A172 (cell line): ENCODE results near the gene STRN3. TPM values are rescaled to one million over a fixed set of nuclear protein-coding genes. Genes with fewer than 3 reads are reported as not detected.
A peak's percentile ranks its signal among the peaks of the same experiment; 100 is the strongest.
"Not testable (repeated sequence)": the region's sequence is repeated elsewhere in the genome, so short reads cannot be mapped to it uniquely, and the experiment has no call there.

Source experiments
- DNase-seq: peaks from one replicate; pipeline ENCODE4 v3.0.0-alpha.2; 2015; ENCODE audit warnings: low spot score
- total RNA-seq: library from RNA; depleted of rRNA; stranded (reverse); fragments of >200 nt; shearing (Covaris generic); gene quantifications from 2 replicates; pipeline ENCODE4 v1.2.3, GENCODE V29; 2014

Gene STRN3
- total RNA-seq, 1 experiment from 2014 or later, result 34.0 TPM

- DNase-seq, result no peak
Observed at GRCh38 chr14:31000629-31001338, 25.4 kb downstream of the STRN3 start.

DNA sequence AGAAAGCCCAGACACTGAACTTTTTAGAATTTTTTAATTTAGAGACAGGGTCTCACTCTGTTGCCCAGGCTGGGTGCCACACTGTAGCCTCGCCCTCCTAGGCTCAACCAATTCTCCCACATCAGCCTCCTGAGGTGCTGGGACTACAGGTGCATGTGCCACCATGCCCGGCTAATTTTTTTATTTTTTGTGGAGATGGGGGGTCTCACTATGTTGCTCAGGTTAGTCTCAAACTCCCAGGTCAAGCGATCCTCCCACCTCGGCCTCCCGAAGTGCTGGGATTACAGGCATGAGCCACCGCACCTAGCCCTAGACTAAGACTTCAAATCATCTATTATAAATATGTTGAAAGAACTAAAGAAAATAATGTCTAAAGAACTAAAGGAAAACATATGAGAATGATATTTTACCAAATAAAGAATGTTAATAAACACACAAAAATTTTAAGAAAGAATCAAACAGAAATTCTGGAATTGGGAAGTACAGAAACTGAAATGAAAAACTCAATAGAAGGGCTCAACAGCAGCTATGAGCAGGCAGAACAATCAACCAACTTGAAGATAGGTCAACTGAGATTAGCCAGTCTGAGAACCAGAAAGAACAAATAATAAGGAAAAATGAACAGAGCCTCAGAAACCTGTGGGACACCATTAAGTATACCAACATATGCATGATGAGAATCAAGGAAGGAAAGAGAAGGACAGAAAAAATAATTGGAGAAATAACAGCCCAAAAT is 27.0 kb downstream of the STRN3 start:
- DNase-seq, result no peak

DNA sequence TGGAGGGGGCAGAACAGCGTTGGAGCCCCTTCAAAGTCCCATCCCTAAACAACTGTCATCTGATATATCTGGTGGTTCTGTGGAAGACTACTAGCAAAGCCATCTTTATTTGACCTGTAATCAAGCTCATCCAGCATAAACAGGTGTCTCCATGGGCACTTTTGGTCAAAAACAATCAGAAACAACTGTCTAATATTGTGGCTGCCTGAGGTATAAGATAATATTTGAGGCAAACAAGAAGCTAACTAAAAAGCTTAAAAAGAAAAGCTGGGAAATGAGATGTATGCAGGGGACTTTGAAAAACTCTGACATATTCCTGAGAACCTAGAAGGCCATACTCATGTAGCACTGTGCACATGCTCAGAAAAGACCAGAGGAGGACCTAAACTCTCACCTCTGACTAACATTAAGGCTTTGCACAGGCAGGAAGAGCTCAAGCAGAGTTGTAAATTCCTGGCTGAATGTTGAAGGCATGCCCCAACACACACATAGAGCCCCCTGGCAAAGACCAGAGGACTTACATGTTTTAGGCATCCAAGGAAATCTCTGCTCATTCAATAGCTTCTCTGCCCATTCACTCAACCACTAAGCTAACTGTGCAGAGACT is 28.0 kb downstream of the STRN3 start:
- no peak for DNase-seq

DNA sequence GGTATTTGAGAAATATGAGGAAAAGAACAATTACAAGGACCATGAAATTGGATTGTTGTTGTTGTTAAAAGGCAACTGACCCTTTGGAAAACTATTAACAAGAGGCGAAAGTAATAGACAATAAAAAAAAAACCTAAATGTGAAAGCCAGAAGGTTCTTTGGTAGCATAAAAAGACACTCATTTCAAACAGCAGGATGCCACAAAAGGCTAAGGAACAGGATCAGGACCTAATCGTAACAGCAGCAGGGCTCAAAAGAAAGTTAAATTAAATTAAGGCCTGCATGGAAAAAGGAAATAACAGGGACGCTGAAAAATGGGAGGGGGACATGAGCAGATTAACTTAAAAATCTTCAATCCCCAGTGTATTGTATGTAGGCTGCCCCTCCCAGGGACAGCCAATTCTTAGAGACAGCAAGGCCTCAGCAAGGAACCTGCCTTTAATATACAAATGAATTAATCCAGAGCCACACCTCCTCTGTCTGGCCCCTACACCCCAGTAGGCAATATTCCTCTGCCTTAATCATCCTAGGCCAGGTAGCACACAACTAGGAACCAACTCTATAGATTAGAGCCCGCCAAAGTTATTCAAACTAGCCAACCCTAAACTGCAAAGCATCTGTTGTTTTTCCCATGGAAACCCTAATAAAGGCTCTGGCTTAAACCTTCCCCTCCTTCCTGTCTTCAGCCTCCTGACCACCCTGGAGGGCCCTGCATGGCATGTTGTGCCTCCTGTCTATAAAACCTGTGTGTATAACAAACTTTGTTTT is 29.1 kb downstream of the STRN3 start:
- DNase-seq, result no peak

- no peak for DNase-seq
Observed at GRCh38 chr14:30995689-30996088, 30.5 kb downstream of the STRN3 start.

GRCh38 chr14:30994681-30995620 is 31.2 kb downstream of the STRN3 start:
- DNase-seq, result peak; percentile 1

DNA sequence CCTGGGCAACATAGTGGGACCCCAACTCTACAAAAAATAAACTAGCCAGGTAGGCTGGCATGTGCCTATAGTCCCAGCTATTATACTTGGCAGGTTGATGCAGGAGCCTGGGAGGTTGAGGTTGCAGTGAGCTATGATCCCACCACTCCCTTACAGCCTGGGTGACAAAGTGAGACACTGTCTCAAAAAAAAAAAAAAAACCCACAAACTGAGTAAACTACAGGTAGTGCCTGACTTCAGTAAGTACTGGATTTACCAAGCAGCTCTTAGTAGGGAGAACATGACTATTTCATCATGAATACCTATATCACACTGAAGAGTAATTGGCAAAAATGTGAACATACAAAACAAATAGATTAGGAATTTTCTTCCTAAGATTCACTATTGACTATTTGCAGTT is 33.1 kb downstream of the STRN3 start:
- DNase-seq, result no peak

- DNase-seq, result no peak
Observed at GRCh38 chr14:30991408-30991807, 34.8 kb downstream of the STRN3 start.

DNA sequence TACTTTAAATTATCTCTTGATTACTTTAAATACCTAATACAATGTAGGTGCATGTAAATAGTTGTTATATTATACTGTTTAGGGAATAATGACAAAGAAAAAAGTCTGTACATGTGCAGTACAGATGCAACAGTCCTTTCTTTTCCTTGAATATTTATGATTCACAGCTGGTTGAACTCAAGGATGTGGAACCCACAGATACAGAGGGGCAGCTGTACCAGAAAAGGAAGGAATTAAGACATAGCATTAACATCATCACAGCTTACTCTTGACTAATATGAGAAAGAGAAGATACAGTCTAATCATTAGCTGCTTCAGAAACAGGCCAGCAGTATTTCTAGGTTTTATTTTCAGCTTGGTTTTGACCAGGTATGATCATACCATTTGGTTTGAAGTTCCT is 35.4 kb downstream of the STRN3 start:
- DNase-seq, result no peak

DNA sequence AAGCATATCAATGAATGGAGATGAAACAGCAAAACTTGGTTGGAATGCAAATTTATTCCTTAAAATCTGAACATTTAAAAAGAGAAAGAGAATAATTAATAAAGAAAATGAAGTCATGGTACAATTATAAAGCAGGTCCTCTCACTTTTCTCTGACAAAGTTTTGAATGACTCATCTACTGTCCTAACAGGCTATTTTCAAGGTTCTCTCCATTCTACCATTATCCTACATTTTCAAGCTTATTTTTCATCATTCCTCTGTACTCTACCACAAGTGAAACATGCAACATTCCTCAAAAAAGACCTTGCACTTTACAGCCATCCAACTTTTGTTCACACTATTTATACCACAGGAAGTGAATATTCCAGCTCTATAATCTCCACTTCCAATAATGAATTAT is 37.7 kb downstream of the STRN3 start:
- no peak for DNase-seq

DNA sequence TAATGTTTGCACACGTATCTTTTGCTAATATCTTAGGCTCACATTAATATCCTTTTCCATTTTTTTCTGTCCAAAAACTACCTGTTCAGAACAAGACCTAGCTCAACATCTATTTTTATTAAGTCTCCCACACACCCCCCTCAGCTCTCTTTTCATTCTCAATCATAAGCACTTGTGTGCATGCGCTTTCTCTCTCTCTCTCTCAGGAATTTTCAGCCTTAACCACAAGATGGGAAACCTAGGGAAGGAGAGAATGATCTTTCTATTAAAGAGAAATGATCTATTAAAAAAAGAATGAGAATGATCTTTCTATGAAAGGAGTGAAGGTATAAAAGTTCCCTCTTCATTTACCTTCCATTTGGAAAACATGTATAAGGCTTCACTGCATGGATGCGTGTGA is 40.4 kb downstream of the STRN3 start:
- DNase-seq, result no peak

DNA sequence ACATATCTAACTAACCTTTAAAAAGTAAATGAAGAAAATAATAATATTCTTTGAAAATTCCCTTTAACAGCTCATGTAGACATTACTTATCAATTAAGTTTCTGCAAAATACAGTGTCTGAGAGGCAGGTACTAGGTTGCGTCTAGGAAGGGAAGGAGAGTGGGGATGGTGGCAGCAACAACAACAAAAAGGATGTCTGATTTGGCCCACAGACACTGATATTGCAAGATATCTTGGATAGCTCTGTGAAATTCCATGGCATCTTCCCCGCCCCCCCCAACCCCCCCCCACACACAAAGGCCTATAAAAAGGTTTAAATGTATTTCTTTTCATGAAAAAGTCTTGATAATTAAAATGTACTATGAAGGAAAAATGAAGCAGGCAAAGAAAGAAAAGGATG is 42.3 kb downstream of the STRN3 start:
- no peak for DNase-seq

DNA sequence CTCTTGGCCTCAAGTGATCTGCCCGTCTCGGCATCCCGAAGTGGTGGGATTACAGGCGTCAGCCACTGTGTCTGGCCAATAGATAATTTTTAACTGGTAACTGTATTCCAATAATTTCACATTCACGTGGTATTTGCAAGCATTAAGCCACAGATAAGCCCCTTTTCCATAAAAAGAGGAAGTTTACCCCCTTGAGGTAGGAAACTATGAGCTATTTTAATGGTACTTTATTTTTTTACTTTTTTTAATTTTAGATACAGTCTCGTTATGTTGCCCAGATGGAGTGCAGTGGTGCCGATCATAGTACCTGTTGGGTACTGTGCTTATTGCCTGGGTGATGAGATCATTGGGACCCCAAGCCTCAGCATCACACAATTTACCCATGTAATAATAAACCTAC is 43.6 kb downstream of the STRN3 start:
- no peak for DNase-seq

DNA sequence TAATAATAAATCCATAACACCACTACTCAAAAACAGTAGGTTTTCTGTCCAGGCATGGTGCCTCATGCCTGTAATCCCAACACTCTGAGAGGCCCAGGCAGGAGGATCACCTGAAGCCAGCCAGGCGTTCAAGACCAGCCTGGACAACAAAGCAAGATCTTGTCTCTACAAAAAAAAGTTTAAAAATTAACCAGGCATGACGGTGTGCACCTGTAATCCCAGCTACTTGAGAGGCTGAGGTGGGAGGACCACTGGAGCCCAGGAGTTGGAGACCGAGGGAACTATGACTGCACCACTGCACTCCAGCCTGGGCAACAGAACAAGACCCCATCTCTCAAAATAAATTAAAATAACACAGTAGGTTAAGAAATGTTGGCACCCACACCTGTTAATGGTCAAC is 45.2 kb downstream of the STRN3 start:
- DNase-seq, result no peak

DNA sequence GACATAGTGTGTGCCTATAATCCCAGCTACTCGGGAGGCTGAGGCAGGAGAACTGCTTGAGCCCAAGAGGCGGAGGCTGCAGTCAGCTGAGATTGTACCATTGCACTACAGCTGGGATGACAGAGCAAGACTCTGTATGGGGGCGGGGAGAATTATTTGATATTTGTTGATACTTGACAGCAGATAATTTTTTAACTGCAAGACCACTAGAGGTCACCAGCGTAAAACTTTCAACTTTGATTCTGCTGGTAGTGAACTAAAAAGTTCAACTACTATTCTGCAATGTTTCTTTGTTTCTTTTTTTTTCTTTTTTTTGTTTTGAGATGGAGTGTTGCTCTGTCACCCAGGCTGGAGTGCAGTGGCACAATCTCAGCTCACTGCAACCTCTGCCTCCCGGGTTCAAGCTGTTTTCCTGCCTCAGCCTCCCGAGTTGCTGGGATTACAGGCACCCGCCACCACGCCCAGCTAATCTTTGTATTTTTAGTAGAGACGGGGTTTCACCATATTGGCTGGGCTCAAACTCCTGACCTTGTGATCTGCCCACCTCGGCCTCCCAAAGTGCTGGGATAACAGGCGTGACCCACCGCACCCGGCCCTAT is 46.0 kb downstream of the STRN3 start:
- DNase-seq, result peak; percentile 61

DNA sequence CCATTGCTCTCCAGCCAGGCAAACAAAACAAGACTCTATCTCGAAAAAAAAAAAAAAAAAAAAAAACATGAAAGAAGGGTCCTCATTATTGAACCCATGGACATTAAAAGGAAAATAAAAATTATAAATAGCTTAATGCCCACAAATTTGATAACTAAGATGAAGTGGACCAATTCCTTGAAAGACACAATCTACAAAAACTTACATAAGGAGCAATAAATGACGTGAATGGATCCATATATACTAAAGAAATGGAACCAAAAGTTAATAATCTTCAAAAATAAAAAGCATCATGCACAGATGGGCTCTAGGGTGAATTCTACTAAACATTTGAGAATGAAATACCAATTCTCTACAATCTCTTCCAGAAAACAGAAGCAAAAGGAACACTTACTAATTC is 48.4 kb downstream of the STRN3 start:
- no peak for DNase-seq

- DNase-seq, result no peak
Observed at GRCh38 chr14:30974628-30975027, 51.6 kb downstream of the STRN3 start.

DNA sequence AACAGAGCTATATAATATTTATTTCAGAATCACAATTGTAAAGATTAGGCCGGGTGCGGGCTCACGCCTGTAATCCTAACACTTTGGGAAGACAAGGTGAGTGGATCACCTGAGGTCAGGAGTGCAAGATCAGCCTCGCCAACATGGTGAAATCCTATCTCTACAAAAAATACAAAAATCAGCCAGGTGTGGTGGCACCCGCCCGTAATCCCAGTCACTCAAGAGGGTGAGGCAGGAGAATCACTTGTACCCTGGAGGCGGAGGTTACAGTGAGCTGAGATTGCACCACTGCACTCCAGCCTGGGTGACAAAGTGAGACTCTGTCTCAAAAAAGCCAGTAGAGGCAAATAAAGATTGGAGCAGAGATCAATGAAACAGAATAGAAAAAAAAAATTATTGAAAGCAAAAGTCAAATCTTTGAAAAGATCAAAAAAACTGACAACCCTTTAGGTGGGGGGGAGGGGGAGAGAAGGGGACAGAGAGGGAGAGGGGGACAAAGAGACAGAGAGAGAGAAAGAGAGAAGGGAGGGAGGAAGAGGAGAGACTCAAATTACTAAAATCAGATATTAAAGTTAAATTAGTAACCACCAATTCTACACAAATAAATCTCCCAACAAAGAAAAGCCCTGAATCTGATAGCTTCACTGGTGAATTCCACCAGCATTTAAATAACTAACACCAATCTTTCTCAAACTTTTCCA is 53.1 kb downstream of the STRN3 start:
- no peak for DNase-seq

DNA sequence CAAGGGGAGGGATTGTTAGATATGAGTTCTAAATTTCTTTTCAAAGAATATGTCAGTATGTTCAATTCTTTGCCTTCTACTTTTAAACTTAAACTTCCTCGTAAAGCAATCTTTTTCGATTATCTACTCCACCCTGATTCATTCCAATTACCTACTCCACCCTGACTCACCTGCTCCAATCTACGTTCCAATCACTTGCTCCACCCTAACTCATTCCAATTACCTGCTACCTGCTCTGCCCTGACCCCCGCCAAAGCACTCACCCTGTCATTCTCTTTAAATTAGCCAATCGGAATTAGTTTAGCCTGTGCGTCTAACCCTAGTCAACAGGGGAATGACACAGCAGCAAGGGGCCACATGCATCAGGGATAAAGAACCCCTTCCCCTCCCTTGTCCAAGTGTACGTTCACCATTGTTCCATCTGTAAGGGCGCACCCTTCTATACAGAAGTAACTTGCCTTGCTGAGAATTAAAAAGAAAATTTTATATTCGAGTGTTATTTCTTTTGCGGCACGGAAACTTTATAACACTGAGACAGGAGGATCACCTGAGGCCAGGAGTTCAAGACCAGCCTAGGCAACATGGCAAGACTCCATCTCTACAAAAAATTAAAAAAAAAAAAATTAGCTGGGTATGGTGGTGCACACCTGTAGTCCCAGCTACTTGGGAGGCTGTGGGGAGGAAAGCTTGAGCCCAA is 54.0 kb downstream of the STRN3 start:
- not testable (repeated sequence) for DNase-seq

DNA sequence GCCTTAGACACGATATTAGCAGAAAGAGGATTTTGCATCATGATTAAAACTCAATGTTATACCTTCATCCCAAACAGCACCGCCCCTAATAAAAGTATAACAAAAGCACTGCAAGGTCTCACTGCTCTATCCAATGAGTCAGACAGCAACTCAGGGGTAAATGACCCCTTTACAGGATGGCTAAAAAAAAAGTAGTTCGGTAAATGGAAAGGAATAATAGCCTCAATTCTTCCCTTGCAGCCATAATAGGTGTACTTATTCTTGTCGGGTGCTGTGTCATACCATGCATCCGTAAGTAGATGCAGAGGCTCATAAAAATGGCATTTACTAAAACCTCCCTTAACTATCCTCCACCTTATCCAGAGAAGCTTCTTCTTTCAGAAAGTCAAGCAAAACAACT is 54.6 kb downstream of the STRN3 start:
- no peak for DNase-seq
